ENCODE measurements around the gene CFL1.

CFL1 gene

GRCh38 chr11:65868907-65869306, 10.9 kb upstream of the CFL1 start:
- Histone ChIP-seq H3K9ac (no peak overlapping the region), H2AFZ (no peak overlapping the region), H3K4me2 (ENCODE audit: low read length) (no peak overlapping the region), H3K36me3 (ENCODE audit: control insufficient read depth, insufficient read depth, low read length) (no peaks in the 10 kb centered on the region), H3K27me3 (ENCODE audit: control insufficient read depth, insufficient read depth, low read length) (no peaks in the 10 kb centered on the region), H3K27ac (no peak overlapping the region), H3K9me3 (ENCODE audit: control insufficient read depth, low read length) (no peaks in the 10 kb centered on the region), H3K4me3 (ENCODE audit: low read depth, low read length) (no peak overlapping the region), H3K4me1 (no peaks in the 10 kb centered on the region), H3K79me2 (no peaks in the 10 kb centered on the region)
- TF ChIP-seq CTCF (IDR thresholded peaks at IDR 0.05), result no peak

GRCh38 chr11:65868076-65868667, 10.2 kb upstream of the CFL1 start:
- Histone ChIP-seq H3K27ac (no peak overlapping the region), H3K4me3 (ENCODE audit: low read depth, low read length) (no peak overlapping the region), H3K4me2 (ENCODE audit: low read length) (no peak overlapping the region), H3K36me3 (ENCODE audit: control insufficient read depth, insufficient read depth, low read length) (no peaks in the 10 kb centered on the region), H3K9me3 (ENCODE audit: control insufficient read depth, low read length) (no peaks in the 10 kb centered on the region), H2AFZ (no peak overlapping the region), H3K9ac (no peak overlapping the region), H3K27me3 (ENCODE audit: control insufficient read depth, insufficient read depth, low read length) (no peaks in the 10 kb centered on the region), H3K79me2 (no peaks in the 10 kb centered on the region), H3K4me1 (no peaks in the 10 kb centered on the region)
- no peak for TF ChIP-seq CTCF (IDR thresholded peaks at IDR 0.05)

- H3K9me3 ChIP-seq (ENCODE audit: control insufficient read depth, low read length), result no peaks in the 10 kb centered on the region
- H3K27ac ChIP-seq, result no peak overlapping the region
- no peak for TF ChIP-seq CTCF (IDR thresholded peaks at IDR 0.05)
- H3K4me1 ChIP-seq, result no peaks in the 10 kb centered on the region
- no peak overlapping the region for H3K4me3 ChIP-seq (ENCODE audit: low read depth, low read length)
- H2AFZ ChIP-seq, result no peak overlapping the region
- H3K27me3 ChIP-seq (ENCODE audit: control insufficient read depth, insufficient read depth, low read length), result no peaks in the 10 kb centered on the region
- H3K36me3 ChIP-seq (ENCODE audit: control insufficient read depth, insufficient read depth, low read length), result no peaks in the 10 kb centered on the region
- H3K9ac ChIP-seq, result no peak overlapping the region
- H3K4me2 ChIP-seq (ENCODE audit: low read length), result no peak overlapping the region
- no peaks in the 10 kb centered on the region for H3K79me2 ChIP-seq
These were observed 9.5 kb upstream of the CFL1 start for GRCh38 chr11:65867284-65868071.

- no peak overlapping the region for H3K4me3 ChIP-seq (ENCODE audit: low read depth, low read length)
These were observed 8.7 kb upstream of the CFL1 start for GRCh38 chr11:65866509-65867283.

More at GRCh38 chr11:65866509-65867283, 8.7 kb upstream of the CFL1 start:
- Histone ChIP-seq H3K4me1 (no peaks in the 10 kb centered on the region), H2AFZ (no peak overlapping the region), H3K79me2 (no peaks in the 10 kb centered on the region), H3K9ac (no peak overlapping the region), H3K4me2 (ENCODE audit: low read length) (no peak overlapping the region), H3K36me3 (ENCODE audit: control insufficient read depth, insufficient read depth, low read length) (no peaks in the 10 kb centered on the region), H3K9me3 (ENCODE audit: control insufficient read depth, low read length) (no peaks in the 10 kb centered on the region), H3K27ac (no peak overlapping the region), H3K27me3 (ENCODE audit: control insufficient read depth, insufficient read depth, low read length) (no peaks in the 10 kb centered on the region)
- no peak for TF ChIP-seq CTCF (IDR thresholded peaks at IDR 0.05)

Measured in parathyroid adenoma (tissue), 2 donors.